Raji (cell line): ENCODE results near the gene WDR1.

Experiments
- POLR2A ChIP-seq: IDR thresholded peaks from 2 replicates; pipeline ENCODE4 v1.6.1; 2011; ENCODE audit warnings: low read depth, low read length, control low read depth; ENCODE audit not compliant: insufficient read depth

The WDR1 gene

GRCh38 chr4:10088135-10089010, 28.2 kb downstream of the WDR1 start:
- TF ChIP-seq POLR2A: no peak

GRCh38 chr4:10087152-10087791, 29.3 kb downstream of the WDR1 start:
- no peak for TF ChIP-seq POLR2A

GRCh38 chr4:10086506-10087120, 30.0 kb downstream of the WDR1 start:
- TF ChIP-seq POLR2A: no peak

GRCh38 chr4:10085828-10086505, 30.6 kb downstream of the WDR1 start:
- no peak for TF ChIP-seq POLR2A

GRCh38 chr4:10085386-10085785, 31.2 kb downstream of the WDR1 start:
- no peak for TF ChIP-seq POLR2A

GRCh38 chr4:10084651-10085358, 31.8 kb downstream of the WDR1 start:
- no peak for TF ChIP-seq POLR2A

GRCh38 chr4:10083861-10084641, 32.5 kb downstream of the WDR1 start:
- no peak for TF ChIP-seq POLR2A

GRCh38 chr4:10083331-10083771, 33.2 kb downstream of the WDR1 start:
- no peak for TF ChIP-seq POLR2A

GRCh38 chr4:10082459-10083272, 33.9 kb downstream of the WDR1 start:
- no peak for TF ChIP-seq POLR2A

- TF ChIP-seq POLR2A: no peak
Observed at GRCh38 chr4:10082047-10082446, 34.6 kb downstream of the WDR1 start.

- no peak for TF ChIP-seq POLR2A
Observed at GRCh38 chr4:10081218-10081606, 35.4 kb downstream of the WDR1 start.

- TF ChIP-seq POLR2A: no peak
Observed at GRCh38 chr4:10080589-10081217, 35.9 kb downstream of the WDR1 start.

- TF ChIP-seq POLR2A: no peak
Observed at GRCh38 chr4:10079912-10080588, 36.5 kb downstream of the WDR1 start.

- TF ChIP-seq POLR2A: no peak
Observed at GRCh38 chr4:10079256-10079655, 37.3 kb downstream of the WDR1 start.
